CD4-positive, CD25-positive, alpha-beta regulatory T cell (primary cell): Measurements from ENCODE around the gene CTNNA2. TPM values are rescaled to one million over a fixed set of nuclear protein-coding genes. Genes with fewer than 3 reads are reported as not detected.

Experiments used
- ATAC-seq, 2 donors: fragments of 150-1000 bp; cut with Tn5 transposase; one replicate each; pipeline ENCODE4 v1.10.0; 2021; ENCODE audit warnings: low read depth in 2 of 2, moderate number of reproducible peaks in 2 of 2, moderate library complexity in 1 of 2
- DNase-seq, 3 donors: peaks; one replicate each; pipeline versions ENCODE4 v3.0.0 to v3.0.0-alpha.2; 2012 to 2022; ENCODE audit warnings: mixed read lengths in 1 of 3
- H3K27ac ChIP-seq: one replicate; pipeline ENCODE4 v1.7.0; 2013; ENCODE audit warnings: mild to moderate bottlenecking, low read length; ENCODE audit not compliant: insufficient read depth, poor library complexity, severe bottlenecking
- H3K27me3 ChIP-seq: one replicate; pipeline ENCODE4 v1.7.0; 2013; ENCODE audit warnings: low read length; ENCODE audit not compliant: control insufficient read depth, insufficient read depth
- H3K36me3 ChIP-seq: one replicate; pipeline ENCODE4 v1.7.0; 2013; ENCODE audit warnings: mild to moderate bottlenecking, low read length, moderate library complexity; ENCODE audit not compliant: control insufficient read depth, insufficient read depth
- H3K4me1 ChIP-seq: 2 replicates; pipeline ENCODE4 v1.7.0; 2013; ENCODE audit warnings: mild to moderate bottlenecking, low read length; ENCODE audit not compliant: insufficient read depth, control insufficient read depth, poor library complexity, severe bottlenecking
- H3K4me3 ChIP-seq: one replicate; pipeline ENCODE4 v1.7.0; 2013; ENCODE audit warnings: low read depth, mild to moderate bottlenecking, low read length, moderate library complexity
- H3K9me3 ChIP-seq, 2 experiments: 1 replicate in 1 of 2; 2 replicates in 1 of 2; pipeline ENCODE4 v1.7.0; 2013; ENCODE audit warnings: low read length in 2 of 2, mild to moderate bottlenecking in 1 of 2, moderate library complexity in 1 of 2; ENCODE audit not compliant: control insufficient read depth in 2 of 2
- H3K27ac Mint-ChIP-seq, 3 donors: one replicate each; pipeline ENCODE4 v1.8.0; 2020 to 2022; ENCODE audit warnings: mild to moderate bottlenecking in 3 of 3, mixed read lengths in 3 of 3, moderate library complexity in 2 of 3
- H3K27me3 Mint-ChIP-seq: one replicate; pipeline ENCODE4 v1.8.0; 2022; ENCODE audit warnings: mild to moderate bottlenecking, mixed read lengths
- H3K36me3 Mint-ChIP-seq: one replicate; pipeline ENCODE4 v1.8.0; 2020; ENCODE audit warnings: mixed read lengths
- H3K4me1 Mint-ChIP-seq, 4 donors: one replicate each; pipeline ENCODE4 v1.8.0; 2020 to 2022; ENCODE audit warnings: mixed read lengths in 4 of 4, mild to moderate bottlenecking in 1 of 4
- H3K4me3 Mint-ChIP-seq, 4 donors: one replicate each; pipeline ENCODE4 v1.8.0; 2020 to 2022; ENCODE audit warnings: mild to moderate bottlenecking in 4 of 4, mixed read lengths in 4 of 4, moderate library complexity in 3 of 4
- H3K9me3 Mint-ChIP-seq, 7 donors: one replicate each; pipeline ENCODE4 v1.8.0; 2020 to 2022; ENCODE audit warnings: mixed read lengths in 7 of 7, mild to moderate bottlenecking in 3 of 7, moderate library complexity in 2 of 7
- polyA plus RNA-seq, 4 donors: library from polyadenylated mRNA; unstranded; fragments of 300-500 nt; fragmentation: Illumina TruSeq; gene quantifications; one replicate each; pipeline ENCODE4 v1.2.3, GENCODE V29; 2021
- total RNA-seq: library from RNA; stranded (reverse); gene quantifications from one replicate; pipeline ENCODE4 v1.2.3, GENCODE V29; 2022

Gene CTNNA2
- total and polyA plus RNA-seq, 5 donors from 2014 or later, result not detected

GRCh38 chr2:80242355-80242910, 729.6 kb downstream of the CTNNA2 start:
- H3K4me1 ChIP-seq, result no peaks in the 10 kb centered on the region
- no peaks in the 10 kb centered on the region for H3K36me3 ChIP-seq
- no peaks in the 10 kb centered on the region for H3K27me3 Mint-ChIP-seq
- H3K4me1 Mint-ChIP-seq, result no peaks in the 10 kb centered on the region
- H3K27ac ChIP-seq, result no peak overlapping the region
- H3K4me3 ChIP-seq, result no peak overlapping the region
- H3K27me3 ChIP-seq, result no peaks in the 10 kb centered on the region
- no peaks in the 10 kb centered on the region for H3K9me3 ChIP-seq
- H3K9me3 Mint-ChIP-seq, result peaks cover 0 to 11% (median 4%) of the 10 kb centered on the region in 7 donors
- no peak for DNase-seq
- ATAC-seq, result no peak
- H3K36me3 Mint-ChIP-seq, result no peaks in the 10 kb centered on the region
- H3K27ac Mint-ChIP-seq, result no peak overlapping the region
- no peak overlapping the region for H3K4me3 Mint-ChIP-seq

- H3K36me3 ChIP-seq, result no peaks in the 10 kb centered on the region
- no peaks in the 10 kb centered on the region for H3K27me3 Mint-ChIP-seq
- peaks cover 0 to 9% (median 4%) of the 10 kb centered on the region in 7 donors for H3K9me3 Mint-ChIP-seq
- no peaks in the 10 kb centered on the region for H3K4me1 Mint-ChIP-seq
- DNase-seq, result no peak
- no peak overlapping the region for H3K4me3 Mint-ChIP-seq
- H3K27ac ChIP-seq, result no peak overlapping the region
- no peaks in the 10 kb centered on the region for H3K4me1 ChIP-seq
- H3K36me3 Mint-ChIP-seq, result no peaks in the 10 kb centered on the region
- ATAC-seq, result no peak
- no peak overlapping the region for H3K27ac Mint-ChIP-seq
- no peaks in the 10 kb centered on the region for H3K9me3 ChIP-seq
- no peaks in the 10 kb centered on the region for H3K27me3 ChIP-seq
- H3K4me3 ChIP-seq, result no peak overlapping the region
These were observed 732.2 kb downstream of the CTNNA2 start for GRCh38 chr2:80244905-80245584.

- H3K9me3 ChIP-seq, result no peaks in the 10 kb centered on the region
- ATAC-seq, result no peak
- DNase-seq, result no peak
- H3K4me3 ChIP-seq, result no peak overlapping the region
- no peaks in the 10 kb centered on the region for H3K27me3 Mint-ChIP-seq
- no peaks in the 10 kb centered on the region for H3K27me3 ChIP-seq
- H3K36me3 ChIP-seq, result no peaks in the 10 kb centered on the region
- H3K4me3 Mint-ChIP-seq, result no peak overlapping the region
- no peaks in the 10 kb centered on the region for H3K4me1 Mint-ChIP-seq
- H3K9me3 Mint-ChIP-seq, result peaks cover 0 to 12% (median 6%) of the 10 kb centered on the region in 7 donors
- no peak overlapping the region for H3K27ac Mint-ChIP-seq
- H3K4me1 ChIP-seq, result no peaks in the 10 kb centered on the region
- no peak overlapping the region for H3K27ac ChIP-seq
- H3K36me3 Mint-ChIP-seq, result no peaks in the 10 kb centered on the region
These were observed 733.7 kb downstream of the CTNNA2 start for GRCh38 chr2:80246534-80246933.

- H3K4me1 Mint-ChIP-seq, result no peaks in the 10 kb centered on the region
These were observed 734.5 kb downstream of the CTNNA2 start for GRCh38 chr2:80247339-80247738.

GRCh38 chr2:80248146-80248545, 735.3 kb downstream of the CTNNA2 start:
- H3K9me3 ChIP-seq, result no peaks in the 10 kb centered on the region
- Mint-ChIP-seq H3K4me3 (no peak overlapping the region), H3K9me3 (peaks cover 0 to 12% (median 7%) of the 10 kb centered on the region in 7 donors), H3K27ac (no peak overlapping the region), H3K36me3 (no peaks in the 10 kb centered on the region), H3K4me1 (no peaks in the 10 kb centered on the region), H3K27me3 (no peaks in the 10 kb centered on the region)
- no peaks in the 10 kb centered on the region for H3K4me1 ChIP-seq
- ATAC-seq (no peak), DNase-seq (no peak)
- H3K36me3 ChIP-seq, result no peaks in the 10 kb centered on the region
- H3K27me3 ChIP-seq, result no peaks in the 10 kb centered on the region
- H3K4me3 ChIP-seq, result no peak overlapping the region
- H3K27ac ChIP-seq, result no peak overlapping the region

More at GRCh38 chr2:80247339-80247738, 734.5 kb downstream of the CTNNA2 start:
- H3K9me3 Mint-ChIP-seq, result peaks cover 0 to 12% (median 7%) of the 10 kb centered on the region in 7 donors
- Histone ChIP-seq H3K27me3 (no peaks in the 10 kb centered on the region), H3K4me1 (no peaks in the 10 kb centered on the region), H3K9me3 (no peaks in the 10 kb centered on the region), H3K4me3 (no peak overlapping the region), H3K27ac (no peak overlapping the region), H3K36me3 (no peaks in the 10 kb centered on the region)
- DNase-seq (no peak), ATAC-seq (no peak)
- H3K36me3 Mint-ChIP-seq, result no peaks in the 10 kb centered on the region
- no peaks in the 10 kb centered on the region for H3K27me3 Mint-ChIP-seq
- H3K4me3 Mint-ChIP-seq, result no peak overlapping the region
- H3K27ac Mint-ChIP-seq, result no peak overlapping the region

GRCh38 chr2:80252294-80252986, 739.6 kb downstream of the CTNNA2 start:
- H3K4me1 ChIP-seq, result no peaks in the 10 kb centered on the region
- H3K4me1 Mint-ChIP-seq, result no peaks in the 10 kb centered on the region
- H3K27me3 Mint-ChIP-seq, result no peaks in the 10 kb centered on the region
- peaks cover 0 to 18% (median 7%) of the 10 kb centered on the region in 7 donors for H3K9me3 Mint-ChIP-seq
- H3K4me3 ChIP-seq, result no peak overlapping the region
- H3K27ac ChIP-seq, result no peak overlapping the region
- no peaks in the 10 kb centered on the region for H3K36me3 ChIP-seq
- H3K27me3 ChIP-seq, result no peaks in the 10 kb centered on the region
- no peak for ATAC-seq
- no peak overlapping the region for H3K4me3 Mint-ChIP-seq
- no peak overlapping the region for H3K27ac Mint-ChIP-seq
- no peaks in the 10 kb centered on the region for H3K36me3 Mint-ChIP-seq
- no peak for DNase-seq
- H3K9me3 ChIP-seq, result no peaks in the 10 kb centered on the region

- Histone ChIP-seq H3K9me3 (no peaks in the 10 kb centered on the region), H3K27me3 (no peaks in the 10 kb centered on the region), H3K4me1 (no peaks in the 10 kb centered on the region), H3K4me3 (no peak overlapping the region), H3K27ac (no peak overlapping the region), H3K36me3 (no peaks in the 10 kb centered on the region)
- H3K9me3 Mint-ChIP-seq, result peaks cover 0 to 25% (median 4%) of the 10 kb centered on the region in 7 donors
- no peak for DNase-seq
- ATAC-seq, result no peak
- no peaks in the 10 kb centered on the region for H3K4me1 Mint-ChIP-seq
- H3K36me3 Mint-ChIP-seq, result no peaks in the 10 kb centered on the region
- H3K27me3 Mint-ChIP-seq, result no peaks in the 10 kb centered on the region
- no peak overlapping the region for H3K4me3 Mint-ChIP-seq
- H3K27ac Mint-ChIP-seq, result no peak overlapping the region
These were observed 743.3 kb downstream of the CTNNA2 start for GRCh38 chr2:80255918-80256781.
